Neuronal stem cell (in vitro differentiated cells): ENCODE measurements around the gene TMEM260.
A peak's percentile ranks its signal among the peaks of the same experiment; 100 is the strongest.

Experiments used
- DNase-seq: peaks from one replicate; pipeline ENCODE4 v3.0.0-alpha.2; 2013; ENCODE audit warnings: low spot score
- H2AFZ ChIP-seq: one replicate; pipeline ENCODE4 v1.6.1; 2013; ENCODE audit warnings: mild to moderate bottlenecking, low read length, inconsistent platforms
- H2AK5ac ChIP-seq: 2 replicates; pipeline ENCODE4 v1.6.1; 2013; ENCODE audit warnings: low read depth, mild to moderate bottlenecking, inconsistent platforms, low read length, moderate library complexity, mixed read lengths
- H2BK120ac ChIP-seq: 2 replicates; pipeline ENCODE4 v1.6.1; 2013; ENCODE audit warnings: low read depth, mild to moderate bottlenecking, inconsistent platforms, low read length, moderate library complexity, mixed read lengths
- H2BK12ac ChIP-seq: one replicate; pipeline ENCODE4 v1.6.1; 2013; ENCODE audit warnings: low read length, inconsistent platforms
- H2BK15ac ChIP-seq: 2 replicates; pipeline ENCODE4 v1.6.1; 2013; ENCODE audit warnings: mild to moderate bottlenecking, low read length, inconsistent platforms, mixed read lengths
- H2BK5ac ChIP-seq: one replicate; pipeline ENCODE4 v1.6.1; 2013; ENCODE audit warnings: inconsistent platforms, mild to moderate bottlenecking, low read length, moderate library complexity
- H3K14ac ChIP-seq: one replicate; pipeline ENCODE4 v1.6.1; 2013; ENCODE audit warnings: low read length, inconsistent platforms
- H3K18ac ChIP-seq: 2 replicates; pipeline ENCODE4 v1.6.1; 2013; ENCODE audit warnings: low read length, inconsistent platforms
- H3K23ac ChIP-seq: 2 replicates; pipeline ENCODE4 v1.6.1; 2013; ENCODE audit warnings: low read depth, mild to moderate bottlenecking, mixed read lengths, low read length, inconsistent platforms; ENCODE audit not compliant: poor library complexity
- H3K27ac ChIP-seq: replicated peaks from 3 replicates; pipeline ENCODE4 v1.5.1; 2013; ENCODE audit warnings: low read length, inconsistent platforms
- H3K27me3 ChIP-seq, 3 experiments: 2 replicates each; pipeline ENCODE4 v1.6.1; 2013; ENCODE audit warnings: low read length in 3 of 3, mild to moderate bottlenecking in 2 of 3, inconsistent platforms in 1 of 3, low read depth in 1 of 3, mixed read lengths in 1 of 3, moderate library complexity in 1 of 3; ENCODE audit not compliant: control insufficient read depth in 3 of 3, insufficient read depth in 3 of 3
- H3K36me3 ChIP-seq, 2 donors: replicated peaks in 1 of 2; 2 replicates each; pipeline ENCODE4 v1.6.1; 2013; ENCODE audit warnings: low read length in 2 of 2; ENCODE audit not compliant: control insufficient read depth in 2 of 2, insufficient read depth in 2 of 2
- H3K4ac ChIP-seq: 2 replicates; pipeline ENCODE4 v1.6.1; 2013; ENCODE audit warnings: inconsistent platforms, mild to moderate bottlenecking, low read length, moderate library complexity
- H3K4me1 ChIP-seq, 2 donors: 1 replicate in 1 of 2; 2 replicates in 1 of 2; pipeline ENCODE4 v1.6.1; 2013; ENCODE audit warnings: low read length in 2 of 2, low read depth in 1 of 2; ENCODE audit not compliant: control insufficient read depth in 2 of 2, insufficient read depth in 1 of 2
- H3K4me2 ChIP-seq: one replicate; pipeline ENCODE4 v1.6.1; 2013; ENCODE audit warnings: mild to moderate bottlenecking, low read length, inconsistent platforms; ENCODE audit not compliant: insufficient read depth, poor library complexity, severe bottlenecking
- H3K4me3 ChIP-seq, 2 donors: 2 replicates each; pipeline ENCODE4 v1.5.1; 2013; ENCODE audit warnings: low read length in 2 of 2, mild to moderate bottlenecking in 2 of 2, inconsistent platforms in 1 of 2, moderate library complexity in 1 of 2
- H3K79me1 ChIP-seq: one replicate; pipeline ENCODE4 v1.6.1; 2013; ENCODE audit warnings: low read depth, mild to moderate bottlenecking, inconsistent platforms, low read length, moderate library complexity
- H3K9ac ChIP-seq: one replicate; pipeline ENCODE4 v1.6.1; 2013; ENCODE audit warnings: mild to moderate bottlenecking, low read depth, low read length, inconsistent platforms; ENCODE audit not compliant: poor library complexity
- H3K9me3 ChIP-seq, 2 donors: replicated peaks in 1 of 2; 2 replicates each; pipeline versions ENCODE3 to v1.6.1; 2013; ENCODE audit warnings: low read length in 2 of 2, mild to moderate bottlenecking in 2 of 2, inconsistent platforms in 1 of 2, low read depth in 1 of 2, mixed read lengths in 1 of 2, moderate library complexity in 1 of 2; ENCODE audit not compliant: control insufficient read depth in 2 of 2, insufficient read depth in 1 of 2
- H4K8ac ChIP-seq: one replicate; pipeline ENCODE4 v1.6.1; 2013; ENCODE audit warnings: low read depth, mild to moderate bottlenecking, inconsistent platforms, low read length, moderate library complexity
- H4K91ac ChIP-seq: one replicate; pipeline ENCODE4 v1.6.1; 2013; ENCODE audit warnings: low read length, low read depth, mild to moderate bottlenecking, inconsistent platforms; ENCODE audit not compliant: poor library complexity
- WGBS, 2 donors: extraction: QIAGEN DNeasy Blood & Tissue Kit; methylation state at CpG; one replicate each; pipeline ENCODE4 v1.1.7; 2013; ENCODE audit warnings: missing lambda C conversion rate in 2 of 2, mixed read lengths in 1 of 2; ENCODE audit not compliant: insufficient read length in 2 of 2, insufficient replicate concordance in 1 of 2; ENCODE audit errors: extremely low coverage in 2 of 2; 5-methylcytosine and 5-hydroxymethylcytosine counted together

TMEM260 gene

GRCh38 chr14:56676042-56676441, 96.4 kb downstream of the TMEM260 start:
- DNase-seq, result no peak
- no CpG with 5 or more reads among the region's 5 CpGs for WGBS, 2 donors
- no peaks in the 10 kb centered on the region for H3K36me3 ChIP-seq

GRCh38 chr14:56678838-56679237, 99.2 kb downstream of the TMEM260 start:
- Histone ChIP-seq H2BK120ac (no peak overlapping the region), H4K8ac (no peak overlapping the region), H3K14ac (no peak overlapping the region), H2AFZ (no peak overlapping the region), H3K79me1 (no peaks in the 10 kb centered on the region), H3K4me1 (peaks cover 0 to 4% of the 10 kb centered on the region in 2 donors), H3K36me3 (no peaks in the 10 kb centered on the region), H3K18ac (no peak overlapping the region), H2BK12ac (no peak overlapping the region), H3K23ac (no peak overlapping the region), H3K9me3 (no peaks in the 10 kb centered on the region), H3K27ac (no peak overlapping the region), H3K4me3 (no peak overlapping the region), H3K27me3 (peaks cover 0 to 7% (median 0%) of the 10 kb centered on the region in 3 experiments), H2BK15ac (no peak overlapping the region), H4K91ac (no peak overlapping the region), H3K9ac (no peak overlapping the region), H3K4me2 (no peak overlapping the region), H2BK5ac (no peak overlapping the region), H3K4ac (no peak overlapping the region), H2AK5ac (no peak overlapping the region)
- no CpG with 5 or more reads among the region's 3 CpGs for WGBS, 2 donors
- no peak for DNase-seq

More at GRCh38 chr14:56676042-56676441, 96.4 kb downstream of the TMEM260 start:
- Histone ChIP-seq H2BK5ac (no peak overlapping the region), H4K91ac (peak overlapping the region; percentile 32), H3K4ac (no peak overlapping the region), H4K8ac (no peak overlapping the region), H3K27ac (no peak overlapping the region), H3K79me1 (no peaks in the 10 kb centered on the region), H3K18ac (no peak overlapping the region), H2BK12ac (no peak overlapping the region), H2BK15ac (no peak overlapping the region), H3K4me3 (no peak overlapping the region), H3K23ac (no peak overlapping the region), H3K4me2 (no peak overlapping the region), H3K14ac (no peak overlapping the region), H3K9ac (no peak overlapping the region), H3K4me1 (peaks cover 0 to 4% of the 10 kb centered on the region in 2 donors), H2AFZ (no peak overlapping the region), H2BK120ac (no peak overlapping the region), H2AK5ac (no peak overlapping the region), H3K27me3 (peaks cover 0 to 7% (median 0%) of the 10 kb centered on the region in 3 experiments), H3K9me3 (no peaks in the 10 kb centered on the region)

GRCh38 chr14:56686416-56686815, 106.8 kb downstream of the TMEM260 start:
- WGBS, 2 donors, result no CpG with 5 or more reads among the region's 4 CpGs
- no peak overlapping the region for H4K91ac ChIP-seq

GRCh38 chr14:56687123-56687522, 107.5 kb downstream of the TMEM260 start:
- Histone ChIP-seq H3K79me1 (no peaks in the 10 kb centered on the region), H3K14ac (no peak overlapping the region), H4K8ac (no peak overlapping the region), H3K4me2 (no peak overlapping the region), H2BK12ac (no peak overlapping the region), H2BK5ac (no peak overlapping the region), H3K9ac (no peak overlapping the region), H3K36me3 (no peaks in the 10 kb centered on the region), H3K4me1 (peaks cover 0 to 15% of the 10 kb centered on the region in 2 donors), H3K9me3 (no peaks in the 10 kb centered on the region), H3K4me3 (no peak overlapping the region), H2BK120ac (no peak overlapping the region), H3K27ac (no peak overlapping the region), H3K23ac (no peak overlapping the region), H3K27me3 (peaks cover 0 to 15% (median 0%) of the 10 kb centered on the region in 3 experiments), H2AK5ac (no peak overlapping the region), H4K91ac (no peak overlapping the region), H3K4ac (no peak overlapping the region), H2AFZ (no peak overlapping the region), H3K18ac (no peak overlapping the region), H2BK15ac (no peak overlapping the region)
- WGBS, 2 donors, result no CpG with 5 or more reads among the region's 8 CpGs
- no peak for DNase-seq

More at GRCh38 chr14:56686416-56686815, 106.8 kb downstream of the TMEM260 start:
- no peak overlapping the region for H3K4me2 ChIP-seq
- H2AFZ ChIP-seq, result no peak overlapping the region
- peak overlapping the region; percentile 4 for H2BK5ac ChIP-seq
- H3K4me3 ChIP-seq, result no peak overlapping the region
- H2BK15ac ChIP-seq, result no peak overlapping the region
- peaks cover 0 to 14% of the 10 kb centered on the region in 2 donors for H3K4me1 ChIP-seq
- H3K9me3 ChIP-seq, result no peaks in the 10 kb centered on the region
- peak overlapping the region; percentile 73 for H3K27ac ChIP-seq
- DNase-seq, result peak; percentile 27
- no peak overlapping the region for H3K23ac ChIP-seq
- H3K79me1 ChIP-seq, result no peaks in the 10 kb centered on the region
- H3K14ac ChIP-seq, result no peak overlapping the region
- H3K36me3 ChIP-seq, result no peaks in the 10 kb centered on the region
- peaks cover 0 to 12% (median 0%) of the 10 kb centered on the region in 3 experiments for H3K27me3 ChIP-seq
- peak overlapping the region; percentile 12 for H3K18ac ChIP-seq
- H2AK5ac ChIP-seq, result no peak overlapping the region
- H4K8ac ChIP-seq, result no peak overlapping the region
- no peak overlapping the region for H3K9ac ChIP-seq
- H3K4ac ChIP-seq, result no peak overlapping the region
- peak overlapping the region; percentile 60 for H2BK12ac ChIP-seq
- peak overlapping the region; percentile 93 for H2BK120ac ChIP-seq
